NT2/D1 (cell line): ENCODE results near the gene SYTL4.

Source experiments
- SUZ12 ChIP-seq: IDR thresholded peaks from 2 replicates; pipeline ENCODE4 v1.6.1; 2011; ENCODE audit not compliant: insufficient read length, insufficient read depth; ENCODE audit errors: extremely low read depth
- ZNF274 ChIP-seq: IDR thresholded peaks from 2 replicates; pipeline ENCODE4 v1.6.1; 2011; ENCODE audit warnings: mild to moderate bottlenecking, low read depth, low read length

GRCh38 chrX:100643212-100643611 lies 88.7 kb downstream of the SYTL4 start:
- TF ChIP-seq SUZ12 (no peak), ZNF274 (no peak)
